IMR-90 (cell line): Measurements from ENCODE around the gene C1QTNF8. TPM values are rescaled to one million over a fixed set of nuclear protein-coding genes. Genes with fewer than 3 reads are reported as not detected.

ENCODE experiments used
- ATAC-seq: fragments of 200-7000 bp; cut with Tn5 transposase; 2 replicates; pipeline ENCODE4 v1.9.1; 2020; ENCODE audit warnings: low read depth, mild to moderate bottlenecking, moderate library complexity
- BruUV-seq: library from RNA; stranded (reverse); fragments of 400-500 nt; replicated peaks from 2 replicates; lab custom pipeline; 2021; lab: Mats Ljungman, UMichigan
- CTCF ChIA-PET: fragments of 300-600 bp; formaldehyde crosslinking; extraction: SDS; loops from one replicate; lab custom pipeline; 2021; ENCODE audit warnings: antibody characterized with exemption; lab: Yijun Ruan, JAX
- POLR2A ChIA-PET: fragments of 300-600 bp; sonication (Branson Sonifier 250); formaldehyde crosslinking; loops from one replicate; lab custom pipeline; 2022; ENCODE audit warnings: antibody characterized with exemption; ENCODE audit not compliant: unreplicated experiment; lab: Charles Lee
- DNase-seq: peaks from one replicate; pipeline ENCODE4 v3.0.0; 2013
- H2AFZ ChIP-seq: replicated peaks from 2 replicates; pipeline ENCODE3; 2013; ENCODE audit warnings: low read length, mild to moderate bottlenecking; ENCODE audit not compliant: poor library complexity
- H2AK5ac ChIP-seq: 2 replicates; pipeline ENCODE4 v1.6.1; 2013; ENCODE audit warnings: low read depth, low read length, inconsistent platforms
- H2AK9ac ChIP-seq: replicated peaks from 2 replicates; pipeline ENCODE3; 2013; ENCODE audit warnings: mild to moderate bottlenecking, low read depth, low read length, moderate library complexity; ENCODE audit not compliant: poor library complexity
- H2BK120ac ChIP-seq: 2 replicates; pipeline ENCODE4 v1.6.1; 2013; ENCODE audit warnings: low read depth, low read length, inconsistent platforms
- H2BK15ac ChIP-seq: 3 replicates; pipeline ENCODE4 v1.6.1; 2013; ENCODE audit warnings: low read depth, low read length, inconsistent platforms
- H2BK20ac ChIP-seq: 2 replicates; pipeline ENCODE4 v1.6.1; 2013; ENCODE audit warnings: low read depth, mild to moderate bottlenecking, inconsistent platforms, low read length, moderate library complexity
- H2BK5ac ChIP-seq: 2 replicates; pipeline ENCODE4 v1.6.1; 2013; ENCODE audit warnings: mild to moderate bottlenecking, low read depth, low read length, inconsistent platforms; ENCODE audit not compliant: poor library complexity, severe bottlenecking
- H3K14ac ChIP-seq: replicated peaks from 2 replicates; pipeline ENCODE4 v1.6.1; 2013; ENCODE audit warnings: low read depth, low read length, inconsistent platforms
- H3K18ac ChIP-seq: 2 replicates; pipeline ENCODE4 v1.6.1; 2013; ENCODE audit warnings: low read depth, low read length, control low read depth
- H3K23ac ChIP-seq: 2 replicates; pipeline ENCODE4 v1.6.1; 2013; ENCODE audit warnings: low read depth, low read length, inconsistent platforms
- H3K27ac ChIP-seq: 2 replicates; pipeline ENCODE4 v1.5.1; 2013; ENCODE audit warnings: mild to moderate bottlenecking, control low read depth, low read length; ENCODE audit not compliant: insufficient read depth
- H3K27me3 ChIP-seq: 2 replicates; pipeline ENCODE4 v1.6.1; 2013; ENCODE audit warnings: low read length; ENCODE audit not compliant: control insufficient read depth, insufficient read depth
- H3K36me3 ChIP-seq: 2 replicates; pipeline ENCODE4 v1.6.1; 2013; ENCODE audit warnings: low read length, mixed read lengths; ENCODE audit not compliant: control insufficient read depth, insufficient read depth
- H3K4ac ChIP-seq: 2 replicates; pipeline ENCODE4 v1.6.1; 2013; ENCODE audit warnings: low read depth, low read length, inconsistent platforms
- H3K4me1 ChIP-seq: 2 replicates; pipeline ENCODE4 v1.6.1; 2013; ENCODE audit warnings: low read length, mixed read lengths; ENCODE audit not compliant: control insufficient read depth, insufficient read depth
- H3K4me2 ChIP-seq: 2 replicates; pipeline ENCODE4 v1.6.1; 2013; ENCODE audit warnings: low read depth, mild to moderate bottlenecking, control low read depth, low read length, moderate library complexity
- H3K4me3 ChIP-seq: 2 replicates; pipeline ENCODE4 v1.5.1; 2013; ENCODE audit warnings: low read depth, mild to moderate bottlenecking, control low read depth, low read length, moderate library complexity; ENCODE audit not compliant: insufficient read depth
- H3K56ac ChIP-seq: 2 replicates; pipeline ENCODE4 v1.6.1; 2013; ENCODE audit warnings: low read length, inconsistent platforms; ENCODE audit not compliant: insufficient read depth; ENCODE audit errors: extremely low read depth
- H3K79me1 ChIP-seq, 2 experiments: 2 replicates each; pipeline ENCODE4 v1.6.1; 2013; ENCODE audit warnings: low read length in 2 of 2, inconsistent platforms in 1 of 2, low read depth in 1 of 2
- H3K9ac ChIP-seq: 2 replicates; pipeline ENCODE4 v1.6.1; 2013; ENCODE audit warnings: low read depth, low read length, control low read depth
- H3K9me1 ChIP-seq: 2 replicates; pipeline ENCODE4 v1.6.1; 2013; ENCODE audit warnings: low read length, inconsistent platforms; ENCODE audit not compliant: insufficient read depth
- H3K9me3 ChIP-seq: 2 replicates; pipeline ENCODE4 v1.6.1; 2013; ENCODE audit warnings: low read length; ENCODE audit not compliant: control insufficient read depth, insufficient read depth
- H4K20me1 ChIP-seq: 2 replicates; pipeline ENCODE4 v1.6.1; 2013; ENCODE audit warnings: low read length, inconsistent platforms; ENCODE audit not compliant: insufficient read depth
- H4K5ac ChIP-seq: 2 replicates; pipeline ENCODE4 v1.6.1; 2013; ENCODE audit warnings: mild to moderate bottlenecking, low read depth, low read length, control low read depth
- H4K8ac ChIP-seq, 2 experiments: 2 replicates each; pipeline ENCODE4 v1.6.1; 2013; ENCODE audit warnings: low read depth in 2 of 2, low read length in 2 of 2, control low read depth in 1 of 2, inconsistent platforms in 1 of 2
- H4K91ac ChIP-seq: 2 replicates; pipeline ENCODE4 v1.6.1; 2013; ENCODE audit warnings: low read depth, low read length, inconsistent platforms; ENCODE audit not compliant: insufficient read depth
- CHD1 ChIP-seq: IDR thresholded peaks from 2 replicates; pipeline ENCODE4 v1.6.1; 2012; ENCODE audit warnings: low read depth, low read length, improper control_type of control experiment
- FOS ChIP-seq: fragments of 150-350 bp; IDR thresholded peaks from 2 replicates; pipeline ENCODE4 v1.6.1; 2016; ENCODE audit warnings: low read depth, low read length
- MAFK ChIP-seq: IDR thresholded peaks from 2 replicates; pipeline ENCODE4 v1.6.1; 2012; ENCODE audit warnings: low read depth, low read length, improper control_type of control experiment
- MAZ ChIP-seq: IDR thresholded peaks from 2 replicates; pipeline ENCODE4 v1.6.1; 2012; ENCODE audit warnings: low read depth, mild to moderate bottlenecking, low read length, improper control_type of control experiment, moderate library complexity, borderline replicate concordance
- MXI1 ChIP-seq: IDR thresholded peaks from 2 replicates; pipeline ENCODE4 v1.6.1; 2012; ENCODE audit warnings: low read depth, mild to moderate bottlenecking, low read length, moderate library complexity, borderline replicate concordance
- RAD21 ChIP-seq: IDR thresholded peaks from 2 replicates; pipeline ENCODE4 v1.6.1; 2012; ENCODE audit warnings: low read length, improper control_type of control experiment
- RFX5 ChIP-seq: IDR thresholded peaks from 2 replicates; pipeline ENCODE4 v1.8.0; 2012; ENCODE audit warnings: low read depth, mild to moderate bottlenecking, low read length, moderate library complexity
- USF2 ChIP-seq: fragments of 150-350 bp; IDR thresholded peaks from 2 replicates; pipeline ENCODE4 v1.6.1; 2017; ENCODE audit warnings: mild to moderate bottlenecking, antibody characterized with exemption, low read length, low read depth
- WGBS, 2 experiments: methylation state at CpG; one replicate each; pipeline versions ENCODE4 v1.1.5 to v1.1.7; 2013; ENCODE audit warnings: missing lambda C conversion rate in 2 of 2; ENCODE audit not compliant: insufficient read length in 1 of 2; ENCODE audit errors: extremely low coverage in 2 of 2; 5-methylcytosine and 5-hydroxymethylcytosine counted together
- dilution Hi-C: fragments of 300-500 bp; cut with HindIII; formaldehyde crosslinking; loops from one replicate; pipeline ENCODE4 v1.14.3; 2018; ENCODE audit warnings: low sequenced_read_pairs; ENCODE audit not compliant: unreplicated experiment
- in situ Hi-C: fragments of 300-500 bp; cut with MboI; formaldehyde crosslinking; loops from 3 replicates; pipeline ENCODE4 v1.14.3; 2019; ENCODE audit warnings: low sequenced_read_pairs, inconsistent platforms, mixed read lengths
- intact Hi-C: fragments of 100-400 bp; cut with micrococcal nuclease; formaldehyde crosslinking; loops from 2 replicates; pipeline ENCODE4 v1.10.0; 2022
- polyA plus RNA-seq, 3 experiments: library from polyadenylated mRNA; depleted of rRNA; stranded (reverse); fragments of >200 nt; gene quantifications; 2 replicates each; pipeline ENCODE4 v1.2.3, GENCODE V29; 2012; ENCODE audit warnings: low replicate concordance in 1 of 3
- total RNA-seq: library from RNA; depleted of rRNA; stranded (reverse); fragments of >200 nt; gene quantifications from 2 replicates; pipeline ENCODE4 v1.2.3, GENCODE V29; 2012; rRNA removed

The C1QTNF8 gene
- total and polyA plus RNA-seq, 2 of the 4 experiments (the other 2 are of a cell fraction): not detected

GRCh38 chr16:1038932-1039331 lies 57.1 kb downstream of the C1QTNF8 start:
- no peak for DNase-seq
- ChIA-PET POLR2A (no interaction called here), CTCF (no interaction called here)
- dilution Hi-C loops (no loop called here), in situ Hi-C loops (no loop called here), intact Hi-C loops (no loop called here)
- no peak overlapping the region for H2BK15ac ChIP-seq
- H2AK5ac ChIP-seq: no peak overlapping the region
- no peak overlapping the region for H3K18ac ChIP-seq
- no peaks in the 10 kb centered on the region for H3K9me1 ChIP-seq
- ATAC-seq: no peak
- WGBS, 2 experiments: 93% methylated on average over 4 of the region's 12 CpGs; no CpG with 5 or more reads in 1 of the 2 experiments
- H3K4me2 ChIP-seq: no peak overlapping the region
- H2AK9ac ChIP-seq: no peak overlapping the region
- H3K56ac ChIP-seq: no peak overlapping the region
- no peak overlapping the region for H4K91ac ChIP-seq
- H2AFZ ChIP-seq: no peak overlapping the region
- no peak overlapping the region for H3K23ac ChIP-seq
- H3K27ac ChIP-seq: no peak overlapping the region
- no peaks in the 10 kb centered on the region for H3K79me1 ChIP-seq
- no peak overlapping the region for H3K4me3 ChIP-seq
- H4K8ac ChIP-seq: no peak overlapping the region
- H3K14ac ChIP-seq: no peak overlapping the region
- H3K27me3 ChIP-seq: peaks cover 29% of the 10 kb centered on the region
- H2BK5ac ChIP-seq: no peak overlapping the region
- no peak for TF ChIP-seq CHD1
- no peak for TF ChIP-seq MXI1
- TF ChIP-seq MAZ: no peak
- TF ChIP-seq RAD21: no peak
- no peak for TF ChIP-seq FOS
- no peak for TF ChIP-seq USF2
- no peak for TF ChIP-seq MAFK
- no peak for TF ChIP-seq RFX5
- H3K36me3 ChIP-seq: no peaks in the 10 kb centered on the region
- no peaks in the 10 kb centered on the region for H3K9me3 ChIP-seq
- H3K4ac ChIP-seq: no peak overlapping the region
- H4K5ac ChIP-seq: no peak overlapping the region
- H2BK20ac ChIP-seq: no peak overlapping the region
- H3K9ac ChIP-seq: no peak overlapping the region
- H3K4me1 ChIP-seq: no peaks in the 10 kb centered on the region
- H2BK120ac ChIP-seq: no peak overlapping the region
- H4K20me1 ChIP-seq: no peaks in the 10 kb centered on the region
- BruUV-seq: no TSS peak

Other genes with a start within 250 kb of the C1QTNF8 start
- 6.7 and 13.1 TPM in 2 replicates for gene LMF1, start 125.3 kb downstream of the C1QTNF8 start, total RNA-seq
- 7.7 and 11.0 TPM in 2 replicates for gene LMF1, start 125.3 kb downstream of the C1QTNF8 start, polyA plus RNA-seq (2012; rRNA removed)
- gene SOX8, start 114.5 kb downstream of the C1QTNF8 start, total RNA-seq: under 0.01 TPM in 2 replicates
- 0.26 and 0.27 TPM in 2 replicates for gene SOX8, start 114.5 kb downstream of the C1QTNF8 start, polyA plus RNA-seq (2012; rRNA removed)
- not detected in 2 replicates for gene SSTR5, start 23.5 kb downstream of the C1QTNF8 start, total RNA-seq
- not detected in 2 replicates for gene SSTR5, start 23.5 kb downstream of the C1QTNF8 start, polyA plus RNA-seq (2012; rRNA removed)
- 1.6 and 1.7 TPM in 2 replicates for gene CACNA1H, start 56.9 kb upstream of the C1QTNF8 start, total RNA-seq
- 5.8 and 6.1 TPM in 2 replicates for gene CACNA1H, start 56.9 kb upstream of the C1QTNF8 start, polyA plus RNA-seq (2012; rRNA removed)
- not detected in 2 replicates for gene TPSG1, start 129.0 kb upstream of the C1QTNF8 start, total RNA-seq
- gene TPSG1, start 129.0 kb upstream of the C1QTNF8 start, polyA plus RNA-seq (2012; rRNA removed): not detected in 2 replicates
- not detected in 2 replicates for gene TPSB2, start 133.9 kb upstream of the C1QTNF8 start, total RNA-seq
- not detected in 2 replicates for gene TPSB2, start 133.9 kb upstream of the C1QTNF8 start, polyA plus RNA-seq (2012; rRNA removed)
- gene TPSAB1, start 144.5 kb upstream of the C1QTNF8 start, total RNA-seq: not detected in 2 replicates
- gene TPSAB1, start 144.5 kb upstream of the C1QTNF8 start, polyA plus RNA-seq (2012; rRNA removed): not detected in 2 replicates
- gene TPSD1, start 159.8 kb upstream of the C1QTNF8 start, total RNA-seq: not detected in 2 replicates
- gene TPSD1, start 159.8 kb upstream of the C1QTNF8 start, polyA plus RNA-seq (2012; rRNA removed): not detected in 2 replicates
- gene UBE2I, start 213.4 kb upstream of the C1QTNF8 start, total RNA-seq: 30.8 and 45.0 TPM in 2 replicates
- gene UBE2I, start 213.4 kb upstream of the C1QTNF8 start, polyA plus RNA-seq (2012; rRNA removed): 113 and 140 TPM in 2 replicates
- 0.36 and 0.56 TPM in 2 replicates for gene BAIAP3, start 237.4 kb upstream of the C1QTNF8 start, total RNA-seq
- 0.65 and 0.77 TPM in 2 replicates for gene BAIAP3, start 237.4 kb upstream of the C1QTNF8 start, polyA plus RNA-seq (2012; rRNA removed)